CD4-positive, alpha-beta T cell treated with Interleukin-17A for 1 hour (primary cell): Measurements from ENCODE around the gene CORO2B.

Source experiments
- DNase-seq: peaks from one replicate; pipeline ENCODE4 v3.0.0-alpha.2; 2020

CORO2B gene

DNA sequence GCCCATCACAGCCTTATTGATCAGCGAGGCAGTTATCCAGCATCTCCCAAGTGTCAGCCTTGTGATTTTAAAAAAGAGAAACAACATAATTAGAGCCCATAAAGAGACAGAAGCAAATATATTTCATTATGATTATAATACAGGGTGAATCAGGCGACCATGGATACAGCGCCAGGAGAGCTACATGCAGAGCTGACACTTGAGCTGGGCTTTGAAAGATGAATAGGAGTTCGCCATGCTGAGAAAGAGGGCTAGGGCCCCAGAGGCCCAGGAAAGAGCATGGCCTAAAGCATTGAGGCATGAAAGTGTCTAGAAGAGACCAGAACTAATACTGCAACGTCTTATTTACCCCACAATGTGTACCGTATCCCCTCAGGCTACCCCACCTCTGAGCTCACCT lies 4.2 kb upstream of the CORO2B start:
- no peak for DNase-seq

DNA sequence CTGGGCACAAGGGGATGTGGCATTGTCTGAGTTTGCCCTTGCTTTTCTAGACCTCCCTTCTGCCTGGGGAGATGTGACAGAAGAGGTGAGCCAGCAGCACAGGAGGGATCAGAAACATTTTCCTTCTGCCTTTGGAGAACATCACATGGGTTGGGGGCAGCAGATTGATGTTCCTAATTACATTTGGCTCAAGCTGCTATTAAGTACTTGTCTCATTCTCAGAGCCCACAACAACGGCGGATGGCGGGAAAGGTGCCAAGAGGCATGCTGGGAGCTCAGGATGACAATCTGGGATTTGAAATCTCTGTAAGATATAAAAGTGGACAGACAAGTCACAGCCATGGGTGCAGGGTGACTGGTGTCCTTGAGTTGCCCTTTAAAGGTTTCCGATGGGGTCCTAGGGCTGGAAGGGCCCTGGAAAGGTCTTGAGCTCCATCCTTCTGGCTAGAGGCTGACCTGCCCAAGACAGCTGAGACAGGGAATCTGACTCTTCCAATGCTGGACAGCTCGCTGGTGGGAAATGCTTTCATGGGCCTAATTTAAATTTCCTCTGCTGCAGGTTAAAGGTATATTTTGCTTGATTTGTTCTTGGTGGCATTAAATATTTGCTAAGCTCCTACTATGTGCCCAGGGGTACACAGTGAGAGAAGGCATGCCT lies 2.4 kb upstream of the CORO2B start:
- no peak for DNase-seq

DNA sequence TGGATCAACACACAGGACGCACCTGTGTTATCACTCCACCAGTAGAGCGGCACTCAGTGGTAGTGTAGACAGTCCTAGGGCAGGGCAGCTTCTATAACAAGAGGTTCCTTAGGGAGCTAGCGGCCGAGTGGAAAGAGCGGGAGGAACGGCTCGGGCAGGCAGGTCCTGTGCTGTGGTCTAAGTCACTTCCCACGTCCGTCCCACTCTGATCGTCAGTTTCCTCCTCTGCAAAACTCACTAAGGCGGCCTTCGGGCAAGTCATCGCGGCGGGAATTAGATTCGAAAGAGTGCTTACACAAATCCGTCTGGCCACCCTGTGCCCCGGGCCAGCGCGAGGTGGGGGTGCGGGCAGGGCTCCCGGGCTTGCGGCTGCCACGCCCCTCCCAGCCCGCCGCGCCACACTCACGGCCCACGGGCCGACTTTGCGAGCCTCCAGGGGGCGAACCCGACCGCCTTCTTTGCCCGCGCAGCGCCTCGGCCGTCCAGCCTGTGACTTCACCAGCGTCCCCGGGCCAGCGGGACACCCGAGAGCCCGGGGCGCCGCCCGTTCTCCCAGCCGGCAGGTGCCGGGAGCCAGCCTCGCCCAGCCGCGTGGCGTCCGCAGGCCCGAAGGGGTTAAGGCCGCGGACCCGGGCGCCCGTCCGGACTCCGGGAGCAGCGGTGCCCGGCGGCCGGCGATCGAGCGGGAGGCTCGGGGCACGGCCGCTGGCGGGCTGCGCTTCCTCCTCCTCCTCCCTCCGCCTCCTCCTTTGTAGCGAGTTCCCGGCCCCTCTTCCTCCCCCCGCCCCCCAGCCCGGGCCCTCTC lies 416 bp upstream of the CORO2B start:
- DNase-seq = no peak

DNA sequence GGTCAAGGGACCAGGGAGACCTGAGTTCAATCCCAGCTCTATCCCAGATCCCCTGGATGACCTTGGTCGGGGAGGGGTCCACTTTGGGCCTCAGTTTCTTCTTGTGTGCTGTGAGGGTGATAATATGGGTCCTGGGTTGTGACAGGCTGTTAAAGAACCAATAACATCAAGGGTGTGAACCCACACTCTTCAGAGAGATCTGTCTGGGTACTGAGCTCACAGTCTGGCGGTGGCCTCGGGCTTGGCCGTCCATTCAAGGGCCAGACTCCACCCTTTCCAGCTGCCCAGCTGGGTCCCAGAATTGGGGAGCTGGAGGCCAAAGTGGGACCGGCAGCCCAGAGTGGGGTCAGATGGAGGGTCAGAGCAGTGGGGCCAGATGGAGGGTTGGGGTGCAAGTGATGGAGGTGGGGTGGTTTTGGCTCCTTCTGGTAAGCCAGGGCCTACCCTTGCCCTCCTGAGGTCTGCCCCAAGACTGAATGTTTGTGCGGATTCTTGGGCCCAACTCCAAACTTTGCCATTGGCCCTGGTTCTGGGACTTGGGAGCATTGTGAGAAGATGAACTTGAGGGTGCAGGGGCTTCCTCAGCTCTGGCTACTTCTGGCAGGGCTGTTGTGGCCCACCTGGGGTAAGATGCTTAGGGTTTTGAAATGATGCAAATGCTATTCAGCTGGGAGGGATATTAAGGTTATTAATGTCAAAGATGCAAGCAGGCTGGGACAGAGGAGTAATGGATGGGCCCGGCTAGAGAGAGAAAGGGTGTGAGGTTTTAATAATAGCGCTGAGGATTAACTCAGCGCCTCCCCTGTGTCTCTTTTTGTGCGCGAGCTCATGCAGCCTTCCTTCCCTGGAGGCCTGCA lies 1.5 kb downstream of the CORO2B start:
- no peak for DNase-seq

DNA sequence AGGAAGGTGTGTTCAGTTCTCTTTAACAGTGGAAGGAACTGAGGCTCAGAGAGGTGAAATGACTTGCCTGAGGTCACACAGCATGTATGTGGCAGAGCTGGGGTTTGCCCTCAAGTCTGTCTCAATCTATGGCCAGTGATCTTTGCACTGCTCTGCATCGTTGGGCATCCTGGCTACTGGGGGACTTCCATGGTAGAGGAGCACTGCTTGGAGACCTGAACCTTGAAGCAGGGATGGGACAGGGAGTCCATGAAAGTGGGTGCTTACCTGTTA lies 2.0 kb downstream of the CORO2B start:
- DNase-seq = no peak

DNA sequence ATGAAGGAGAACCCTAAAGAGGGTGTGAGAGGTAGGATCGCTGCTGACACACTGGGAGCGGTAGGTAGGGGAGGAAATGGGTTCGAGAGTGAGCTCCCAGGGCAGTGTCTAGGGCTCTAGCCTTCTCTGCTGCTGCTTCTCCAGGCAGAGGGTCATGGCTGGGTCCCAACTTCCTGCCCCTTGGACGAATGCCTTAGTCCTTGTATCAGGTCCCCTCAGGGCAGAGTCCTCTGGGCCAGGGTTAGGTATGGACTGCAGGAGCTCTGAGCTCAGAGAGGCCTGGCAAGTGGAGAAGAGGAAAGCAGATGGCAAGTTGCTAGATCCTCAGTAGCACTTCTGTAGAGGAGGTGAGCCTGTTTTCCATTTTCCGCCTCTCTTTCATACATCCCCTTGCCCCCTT lies 2.9 kb downstream of the CORO2B start:
- DNase-seq = no peak

DNA sequence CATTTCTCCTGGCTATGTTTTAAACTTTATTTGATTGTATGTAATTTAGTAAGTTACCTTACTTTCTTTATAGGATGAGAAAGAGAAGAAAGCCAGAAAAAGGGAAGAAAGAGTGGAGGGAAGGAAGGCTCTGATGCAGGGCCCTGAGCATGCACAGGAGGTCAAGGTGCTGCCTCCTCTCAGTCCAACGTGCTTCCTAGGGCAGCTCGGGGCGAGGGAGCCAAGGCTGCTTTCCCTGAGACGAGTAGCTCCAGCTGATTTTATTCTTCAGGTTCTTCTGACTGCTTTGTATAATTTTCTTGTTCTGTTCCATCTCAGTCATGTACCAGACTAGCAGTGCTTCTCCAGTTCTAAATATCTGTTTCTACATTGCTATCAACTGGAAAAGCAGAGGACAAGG lies 3.4 kb downstream of the CORO2B start:
- no peak for DNase-seq

DNA sequence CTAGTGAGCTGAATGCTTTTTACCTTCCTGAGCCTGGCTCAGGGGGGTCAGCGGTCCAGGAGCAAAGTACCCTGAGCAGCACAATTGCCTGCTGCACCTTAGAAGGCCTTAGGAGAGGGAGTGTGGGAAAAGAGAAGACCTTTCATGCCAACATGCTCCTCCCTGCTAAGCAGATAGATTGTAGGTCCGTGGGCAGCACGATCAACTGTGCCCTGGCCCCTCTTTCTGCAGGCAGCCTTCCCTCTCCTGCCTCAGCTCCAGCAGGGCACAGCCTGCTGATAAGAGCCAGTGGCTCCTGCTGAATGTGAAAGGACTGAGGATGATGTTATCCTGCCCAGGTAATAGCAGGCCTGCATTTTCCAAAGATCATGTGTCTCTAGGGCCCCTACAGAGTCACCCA lies 4.1 kb downstream of the CORO2B start:
- DNase-seq = no peak

DNA sequence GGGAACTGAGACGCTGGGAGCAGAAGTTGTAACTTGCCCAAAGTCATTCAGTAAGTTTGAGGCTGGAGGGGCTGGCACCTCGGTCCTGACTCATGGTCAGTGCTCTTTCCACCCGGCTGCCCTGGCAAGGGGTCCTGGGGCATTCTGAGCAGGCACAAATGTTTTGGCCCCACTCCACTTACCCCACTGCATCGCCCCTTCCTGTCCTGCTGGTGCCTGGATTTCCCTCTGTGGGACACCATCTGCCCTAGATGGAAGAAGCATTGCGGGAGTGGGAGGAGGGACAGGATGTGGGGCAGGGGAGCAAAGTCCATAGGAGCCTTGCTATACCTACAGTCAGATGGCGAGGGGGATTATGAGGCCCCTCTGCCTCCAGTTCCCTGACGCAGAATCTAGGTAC lies 4.5 kb downstream of the CORO2B start:
- no peak for DNase-seq

DNA sequence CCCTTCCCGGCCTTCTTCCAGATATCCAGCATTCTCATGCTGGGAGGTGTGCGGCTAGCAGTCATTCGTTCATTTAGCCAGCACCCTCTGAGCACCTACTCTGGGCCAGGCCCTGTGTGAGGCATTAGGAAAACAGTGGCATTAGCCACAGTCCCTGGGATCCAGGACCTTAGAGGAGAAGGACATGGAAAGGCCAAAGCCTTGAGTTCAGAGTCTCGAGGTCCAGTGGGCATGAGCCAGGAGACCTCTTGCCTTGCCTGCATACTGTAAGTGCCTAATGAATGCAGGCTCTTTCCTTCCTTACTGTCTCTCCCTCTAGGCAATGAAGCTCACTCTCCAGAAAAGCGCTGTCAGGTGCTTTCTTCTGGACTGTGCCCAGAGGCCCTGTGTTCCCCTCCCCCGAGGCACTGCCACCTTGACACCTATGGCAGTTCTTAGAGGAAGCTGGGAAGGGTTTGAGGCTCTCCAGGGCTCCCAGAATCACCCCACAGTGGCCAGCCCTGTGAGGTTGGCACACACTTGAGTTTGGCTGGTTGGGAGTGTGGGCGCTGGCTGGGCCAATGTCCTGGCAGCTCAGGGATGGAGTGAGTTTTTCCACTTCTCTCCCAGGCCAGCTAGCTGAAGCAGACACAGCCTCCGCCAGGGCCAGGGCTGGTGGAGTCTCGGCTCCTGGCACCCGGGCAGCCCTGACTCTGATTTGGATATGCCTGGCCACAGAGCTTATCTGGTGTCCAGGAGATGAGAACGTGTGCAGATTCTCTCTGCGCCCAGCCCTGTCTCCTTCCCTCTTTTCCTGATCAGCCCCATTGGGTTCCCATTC lies 5.4 kb downstream of the CORO2B start:
- DNase-seq = no peak

DNA sequence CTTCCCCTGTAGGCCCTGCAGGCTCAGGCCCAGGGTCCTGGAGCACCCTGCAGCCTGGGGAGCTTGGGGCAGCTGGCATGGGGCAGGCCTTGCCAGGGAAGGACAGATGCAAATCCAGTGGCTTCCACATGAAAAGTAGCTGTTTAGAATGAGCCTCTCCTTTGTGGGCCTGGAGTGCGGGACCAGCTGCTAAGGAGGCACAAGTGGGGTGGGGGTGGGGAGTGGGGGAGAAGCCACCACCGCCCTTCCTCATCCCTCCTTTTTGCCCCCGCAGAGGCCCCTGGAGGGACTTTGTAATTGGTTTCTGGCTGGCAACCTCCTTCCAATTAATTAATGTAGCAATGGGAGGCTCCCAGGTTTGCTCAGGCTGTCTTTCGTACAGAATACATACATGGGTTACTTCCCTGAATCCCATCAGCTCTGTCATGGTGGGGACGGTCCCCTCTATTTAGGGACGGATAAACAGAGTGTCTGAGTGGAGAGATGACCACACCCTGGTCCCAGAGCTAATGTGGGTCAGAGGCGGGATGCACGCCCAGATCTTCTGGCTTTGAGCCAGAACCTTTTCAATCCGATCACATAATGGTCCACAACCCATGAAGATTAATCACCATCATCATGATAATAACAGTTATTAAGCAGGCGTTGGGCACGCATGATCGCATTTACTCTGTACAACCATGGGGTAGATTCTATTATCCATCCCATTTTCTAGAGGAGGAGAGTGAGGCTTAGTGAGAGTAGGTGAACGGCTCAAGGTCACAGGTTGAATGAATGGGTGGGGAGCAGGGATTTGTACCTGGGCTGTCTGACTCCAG lies 6.2 kb downstream of the CORO2B start:
- DNase-seq = no peak

DNA sequence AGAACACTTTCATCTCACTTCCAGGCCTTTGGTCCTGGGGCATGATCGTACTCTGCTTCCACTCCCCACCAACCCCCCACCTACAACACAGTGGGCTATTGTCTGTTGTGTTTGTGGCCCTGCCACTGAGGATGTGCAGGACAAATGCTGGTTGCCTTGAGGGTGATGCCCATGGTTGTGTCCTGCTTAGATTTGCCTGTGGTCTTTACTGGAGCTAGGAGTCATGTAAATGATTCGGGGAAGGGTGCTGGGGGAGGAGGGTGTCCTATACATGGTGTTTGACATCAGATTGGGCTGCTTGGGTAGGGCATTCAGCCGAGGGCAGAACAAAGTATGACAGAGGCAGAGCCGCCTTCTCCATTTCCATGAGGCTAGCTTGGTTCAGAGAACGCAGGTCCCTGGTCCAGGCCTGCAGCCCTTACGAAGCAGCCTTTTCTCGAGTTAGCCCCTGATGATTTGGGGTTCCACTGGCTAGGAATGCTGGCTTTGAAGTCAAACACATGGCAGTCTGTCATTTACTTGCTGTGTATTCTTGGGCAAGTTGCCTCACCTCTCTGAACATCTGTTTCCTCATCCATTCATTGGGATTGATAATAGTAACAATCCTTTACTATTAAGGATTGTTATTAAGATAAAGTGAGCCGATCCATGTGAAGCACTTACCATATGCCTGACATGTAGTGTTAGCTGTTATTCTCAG lies 6.9 kb downstream of the CORO2B start:
- DNase-seq = no peak

DNA sequence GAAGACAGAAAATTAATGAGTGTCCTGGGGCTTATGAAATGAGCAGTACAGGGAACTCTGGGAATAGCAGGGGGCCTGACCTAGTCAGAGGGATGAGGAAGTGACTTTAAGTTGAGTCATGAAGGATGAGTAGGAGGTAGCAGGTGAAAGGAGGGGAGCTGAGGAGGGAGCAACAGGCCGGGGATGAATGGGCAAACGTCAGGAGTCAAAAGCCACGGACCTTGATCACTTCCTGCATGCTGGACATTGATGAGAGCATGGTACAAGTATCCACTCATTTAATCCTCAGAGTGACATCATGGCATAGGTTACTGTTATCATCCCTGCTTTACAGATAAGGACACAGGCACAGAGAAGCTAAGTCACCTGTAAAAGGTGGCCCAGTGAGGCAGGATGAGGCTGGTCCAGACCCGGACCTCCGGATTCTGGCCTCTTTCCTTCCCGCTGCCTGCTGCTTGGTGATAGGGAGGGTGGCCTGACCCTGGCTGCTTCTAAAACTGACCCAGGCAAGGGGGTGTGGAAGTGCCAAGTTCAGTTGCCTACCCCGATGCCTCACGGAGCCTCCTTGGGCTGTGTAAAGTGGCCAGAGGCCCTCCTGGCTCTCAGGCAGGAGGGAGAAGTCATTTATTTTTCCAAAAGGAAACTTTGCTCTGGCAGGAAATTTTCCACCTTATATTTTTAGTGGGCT lies 7.6 kb downstream of the CORO2B start:
- no peak for DNase-seq

DNA sequence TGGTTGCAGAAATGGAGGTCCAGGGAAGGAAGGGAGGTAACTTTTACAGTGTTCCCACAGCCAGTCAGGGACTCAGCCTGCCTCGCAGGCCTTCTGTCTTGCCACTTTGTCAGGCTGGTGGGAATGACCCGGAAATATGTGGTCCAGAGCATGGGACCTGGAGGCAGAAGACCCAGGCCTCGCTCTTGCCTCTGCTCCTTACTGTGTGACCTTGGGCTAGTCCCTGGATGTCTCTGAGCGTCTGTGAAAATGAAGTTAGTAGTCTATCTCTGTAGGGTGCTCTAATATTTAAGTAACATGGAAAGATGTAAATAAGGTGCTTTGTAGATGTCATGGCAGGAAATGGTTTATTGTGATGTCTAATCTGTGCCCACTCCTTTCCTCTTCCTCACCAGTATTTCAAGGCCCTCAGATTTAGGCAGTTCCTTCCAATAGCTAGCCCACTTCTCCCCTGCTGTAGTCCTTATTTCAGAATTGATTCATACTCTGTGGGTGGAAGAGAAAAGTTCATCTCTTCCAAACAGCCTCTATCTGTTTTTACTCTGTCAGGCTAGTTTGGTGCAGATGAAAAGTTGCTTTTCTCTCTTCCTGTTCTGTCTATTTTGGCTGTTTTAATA lies 9.1 kb downstream of the CORO2B start:
- no peak for DNase-seq

DNA sequence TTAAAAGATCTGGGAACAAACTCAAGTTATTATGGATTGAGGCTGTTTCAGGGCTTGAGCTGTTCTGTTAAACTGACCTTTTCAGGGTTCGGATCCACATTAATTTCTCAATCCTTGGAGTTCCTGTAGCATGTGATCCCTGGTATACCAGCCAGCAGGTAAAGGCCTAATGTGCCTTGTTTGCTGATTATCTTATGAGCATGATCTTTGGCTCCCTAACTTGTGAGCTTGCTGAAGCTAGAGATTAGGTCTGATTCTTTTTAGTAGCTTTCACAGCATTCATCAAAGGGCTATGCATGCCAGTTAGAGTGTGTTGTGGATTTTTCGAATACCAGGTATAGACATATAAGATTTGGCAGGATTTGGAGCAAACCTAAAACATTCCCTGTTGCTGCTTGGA lies 10.3 kb downstream of the CORO2B start:
- no peak for DNase-seq

DNA sequence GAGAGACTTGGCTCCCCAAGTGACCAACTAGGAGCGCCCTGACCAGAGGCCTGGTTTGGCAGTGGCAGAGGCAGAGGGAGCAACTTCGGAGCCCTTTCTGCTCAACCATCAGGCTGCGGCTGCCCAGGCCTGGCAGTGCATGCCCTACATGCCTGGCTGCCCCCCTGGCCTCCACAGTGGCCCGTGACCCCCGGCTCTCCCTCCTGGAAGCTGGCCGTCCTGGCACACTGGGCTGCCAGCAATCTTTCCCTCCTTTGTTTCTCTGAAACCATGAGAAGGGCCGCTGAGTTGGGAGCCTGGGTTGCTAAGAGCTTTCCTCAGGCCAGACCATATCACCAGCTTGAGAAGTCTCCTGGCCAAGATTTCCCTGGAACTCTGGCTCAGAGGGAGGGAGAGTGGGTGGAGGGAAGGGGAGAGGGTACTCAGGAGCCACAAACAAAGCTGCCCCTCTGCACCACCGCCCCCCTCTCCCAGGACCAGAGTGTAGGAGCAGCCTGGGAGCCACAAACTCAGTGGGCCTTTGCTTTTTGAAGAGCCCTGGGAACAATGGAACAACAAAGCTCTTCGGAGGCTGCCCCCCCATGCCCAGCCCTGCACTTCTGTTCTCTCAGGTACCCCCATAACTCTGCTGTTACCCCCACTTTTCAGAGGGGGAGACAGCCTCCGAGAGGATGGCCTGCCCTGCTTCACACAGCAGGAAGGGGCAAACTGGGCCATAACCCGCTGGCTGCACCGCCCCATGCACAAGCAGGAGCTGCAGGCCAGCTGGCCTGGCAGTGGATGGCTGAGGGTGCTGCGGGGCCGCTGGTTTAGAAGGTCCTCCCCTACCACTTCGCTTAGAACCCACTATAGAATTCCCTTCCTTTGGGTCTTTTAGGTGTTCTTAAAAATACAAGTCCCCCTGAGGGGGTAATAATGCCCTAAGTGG lies 11.3 kb downstream of the CORO2B start:
- no peak for DNase-seq

DNA sequence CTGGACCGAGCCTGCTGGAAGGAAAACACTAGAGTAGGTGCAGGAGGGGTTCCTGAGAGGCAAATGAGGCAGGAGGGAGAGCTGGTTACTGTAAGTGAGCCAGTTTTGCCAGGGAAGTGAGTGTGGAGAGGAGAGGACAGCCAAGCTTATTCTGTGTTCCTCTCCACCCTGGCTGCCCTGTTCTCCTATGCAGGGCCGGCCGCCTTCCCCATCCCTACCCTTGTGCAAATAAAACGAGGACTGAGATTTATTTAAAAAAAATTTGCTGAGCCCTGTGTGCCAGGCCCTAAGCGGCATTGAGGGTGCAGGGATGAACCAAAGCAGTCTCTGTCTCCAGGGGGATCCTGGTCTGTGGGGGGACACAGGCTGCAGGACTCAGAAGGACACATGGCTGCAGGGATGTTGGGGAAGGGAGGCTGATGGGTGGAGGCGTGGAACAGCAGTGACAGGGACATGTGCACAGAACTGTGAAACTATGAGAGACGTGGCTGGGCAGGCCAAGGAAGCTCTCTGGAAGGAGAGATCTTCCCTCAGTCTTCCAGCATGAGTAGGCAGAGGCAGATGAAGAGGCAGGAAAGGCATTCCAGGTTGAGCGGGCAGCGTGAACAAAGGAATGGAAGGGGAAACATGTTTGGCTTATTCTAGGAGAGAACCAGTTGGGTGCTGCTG lies 12.1 kb downstream of the CORO2B start:
- no peak for DNase-seq

DNA sequence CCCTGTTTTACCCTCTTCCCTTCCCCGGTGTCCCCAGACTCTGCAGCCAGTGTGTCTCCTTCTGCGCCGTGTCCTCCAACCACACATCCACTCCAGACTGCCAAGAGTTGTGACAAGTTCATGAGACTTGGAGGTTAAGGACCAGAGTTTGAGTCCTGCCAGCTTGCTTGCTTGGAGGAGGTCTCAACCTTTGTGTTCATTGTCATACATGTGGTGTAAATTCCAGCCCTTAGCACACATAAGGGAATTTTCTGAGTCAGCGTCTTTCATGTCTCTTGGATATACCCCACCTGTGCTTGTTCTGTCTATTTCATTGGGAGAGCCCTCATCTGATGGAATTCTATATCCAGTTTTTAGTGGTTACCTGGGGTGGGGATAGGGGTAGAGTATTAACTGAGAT lies 13.3 kb downstream of the CORO2B start:
- no peak for DNase-seq

DNA sequence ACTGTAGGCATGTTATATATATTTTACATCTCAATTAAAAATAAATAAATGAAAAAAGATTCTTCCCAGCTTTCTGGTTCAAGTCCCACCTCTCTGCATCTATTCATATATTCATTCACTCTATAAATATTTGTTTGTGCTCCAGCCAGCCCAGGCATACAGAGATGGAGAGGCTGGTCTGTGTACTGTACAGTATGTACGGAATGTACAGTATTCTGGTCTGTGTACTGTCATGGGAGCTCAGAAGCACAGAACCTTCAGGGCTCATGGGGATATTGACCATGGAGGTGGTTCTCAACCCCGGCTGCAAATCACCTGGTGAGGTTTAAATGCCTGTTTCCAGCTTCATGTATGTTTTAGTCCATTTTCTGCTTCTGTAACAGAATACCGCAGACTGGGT lies 13.8 kb downstream of the CORO2B start:
- no peak for DNase-seq
